ENCODE data around the gene GDAP2.

GRCh38 chr1:117820694-117821381 lies 108.6 kb downstream of the GDAP2 start:
- TF ChIP-seq CTCF (IDR thresholded peaks at IDR 0.05) (no peak), ZFX (IDR thresholded peaks at IDR 0.05; ENCODE audit: borderline replicate concordance) (no peak)
